Measurements from ENCODE around the gene CYBRD1.
A peak's percentile ranks its signal among the peaks of the same experiment; 100 is the strongest.

Gene CYBRD1, protein sequence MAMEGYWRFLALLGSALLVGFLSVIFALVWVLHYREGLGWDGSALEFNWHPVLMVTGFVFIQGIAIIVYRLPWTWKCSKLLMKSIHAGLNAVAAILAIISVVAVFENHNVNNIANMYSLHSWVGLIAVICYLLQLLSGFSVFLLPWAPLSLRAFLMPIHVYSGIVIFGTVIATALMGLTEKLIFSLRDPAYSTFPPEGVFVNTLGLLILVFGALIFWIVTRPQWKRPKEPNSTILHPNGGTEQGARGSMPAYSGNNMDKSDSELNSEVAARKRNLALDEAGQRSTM

DNA sequence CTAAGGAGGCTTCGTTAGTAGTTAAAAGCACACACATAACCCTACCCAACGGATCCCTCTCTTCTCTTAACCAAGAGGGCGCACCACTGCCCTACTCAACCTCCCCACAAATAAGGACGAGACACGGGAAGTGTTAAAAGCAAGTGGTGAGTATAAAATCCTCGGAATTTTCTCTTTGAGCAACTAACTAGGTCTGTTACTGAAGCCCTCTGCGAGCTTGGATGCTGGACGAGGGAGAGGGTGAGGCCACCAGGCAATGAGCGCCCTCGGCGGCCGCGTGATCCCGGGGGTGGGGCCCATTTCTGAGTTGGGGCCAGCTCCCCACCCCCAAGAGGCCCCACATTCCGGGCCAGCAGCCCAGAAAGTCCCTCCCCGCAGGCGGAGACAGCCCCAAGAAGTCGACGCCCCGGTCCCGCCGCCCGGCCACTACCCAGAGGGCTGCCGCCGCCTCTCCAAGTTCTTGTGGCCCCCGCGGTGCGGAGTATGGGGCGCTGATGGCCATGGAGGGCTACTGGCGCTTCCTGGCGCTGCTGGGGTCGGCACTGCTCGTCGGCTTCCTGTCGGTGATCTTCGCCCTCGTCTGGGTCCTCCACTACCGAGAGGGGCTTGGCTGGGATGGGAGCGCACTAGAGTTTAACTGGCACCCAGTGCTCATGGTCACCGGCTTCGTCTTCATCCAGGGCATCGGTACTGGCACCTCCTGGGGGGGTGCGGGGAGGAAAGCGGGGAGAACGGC is at the start of gene CYBRD1:
Gene CYBRD1, plus strand, starts transcription at position 423 of the 736 bp plus-strand sequence. Its CDS starts 72 bp downstream, at position 495.
- in situ Hi-C loops (cut with HindIII; ENCODE audit: low sequenced_read_pairs) = no loop called here
- peak within 1 kb of the TSS; percentile 79 for H3K4me3 ChIP-seq (ENCODE audit: low read depth, low read length)
- TF ChIP-seq, protein P1, sequence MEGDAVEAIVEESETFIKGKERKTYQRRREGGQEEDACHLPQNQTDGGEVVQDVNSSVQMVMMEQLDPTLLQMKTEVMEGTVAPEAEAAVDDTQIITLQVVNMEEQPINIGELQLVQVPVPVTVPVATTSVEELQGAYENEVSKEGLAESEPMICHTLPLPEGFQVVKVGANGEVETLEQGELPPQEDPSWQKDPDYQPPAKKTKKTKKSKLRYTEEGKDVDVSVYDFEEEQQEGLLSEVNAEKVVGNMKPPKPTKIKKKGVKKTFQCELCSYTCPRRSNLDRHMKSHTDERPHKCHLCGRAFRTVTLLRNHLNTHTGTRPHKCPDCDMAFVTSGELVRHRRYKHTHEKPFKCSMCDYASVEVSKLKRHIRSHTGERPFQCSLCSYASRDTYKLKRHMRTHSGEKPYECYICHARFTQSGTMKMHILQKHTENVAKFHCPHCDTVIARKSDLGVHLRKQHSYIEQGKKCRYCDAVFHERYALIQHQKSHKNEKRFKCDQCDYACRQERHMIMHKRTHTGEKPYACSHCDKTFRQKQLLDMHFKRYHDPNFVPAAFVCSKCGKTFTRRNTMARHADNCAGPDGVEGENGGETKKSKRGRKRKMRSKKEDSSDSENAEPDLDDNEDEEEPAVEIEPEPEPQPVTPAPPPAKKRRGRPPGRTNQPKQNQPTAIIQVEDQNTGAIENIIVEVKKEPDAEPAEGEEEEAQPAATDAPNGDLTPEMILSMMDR (IDR thresholded peaks at IDR 0.05; ENCODE audit: low read depth, low read length) = peak; percentile 16
- peak; percentile 83 for DNase-seq (ENCODE audit: low read depth, low spot score)

DNA sequence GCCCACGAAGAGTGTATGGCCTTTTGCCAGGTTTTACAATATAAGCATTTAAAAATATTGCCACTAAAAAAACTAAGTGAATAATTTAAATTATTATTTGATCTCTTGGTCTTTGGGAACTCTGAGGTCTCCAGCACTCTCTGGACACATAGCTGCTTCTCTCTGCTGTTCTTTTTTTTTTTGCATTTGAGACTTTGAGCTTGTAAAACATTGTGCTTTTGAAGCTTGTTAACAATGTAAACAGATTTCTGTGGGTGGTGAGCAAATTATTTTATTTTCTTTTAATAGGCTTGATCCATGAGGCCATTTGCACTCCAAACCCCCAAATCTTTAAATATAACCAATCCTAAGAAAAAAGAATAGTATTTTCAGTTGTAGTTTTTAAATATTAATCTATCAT is 46.3 kb upstream of the CYBRD1 start:
- in situ Hi-C loops (cut with HindIII; ENCODE audit: low sequenced_read_pairs) = no loop called here
- DNase-seq (ENCODE audit: low read depth, low spot score) = no peak
- H3K4me3 ChIP-seq (ENCODE audit: low read depth, low read length) = no peak overlapping the region
- TF ChIP-seq, protein P1 (IDR thresholded peaks at IDR 0.05; ENCODE audit: low read depth, low read length) = no peak

DNA sequence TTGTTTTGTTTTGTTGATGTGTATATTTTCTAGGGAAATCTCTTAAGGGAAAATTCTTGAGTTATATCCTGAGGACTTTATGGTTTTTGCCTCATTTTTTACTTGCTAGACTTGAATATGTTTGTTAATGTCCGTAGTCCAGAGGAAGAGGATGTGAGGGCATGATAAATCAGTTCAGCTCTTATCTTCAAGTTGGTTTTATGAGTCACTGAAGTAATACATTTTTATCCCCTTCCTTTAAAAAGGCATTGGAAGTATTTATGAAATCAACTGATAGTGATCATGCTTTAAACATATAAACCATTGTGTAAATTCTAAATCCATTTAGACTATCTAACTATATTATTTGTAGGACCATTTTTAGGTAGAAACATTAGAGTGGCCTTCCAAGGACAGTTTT is 43.9 kb upstream of the CYBRD1 start:
- no peak overlapping the region for H3K4me3 ChIP-seq (ENCODE audit: low read depth, low read length)
- peak; percentile 15 for DNase-seq (ENCODE audit: low read depth, low spot score)
- in situ Hi-C loops (cut with HindIII; ENCODE audit: low sequenced_read_pairs) = no loop called here
- TF ChIP-seq, protein P1 (IDR thresholded peaks at IDR 0.05; ENCODE audit: low read depth, low read length) = no peak

DNA sequence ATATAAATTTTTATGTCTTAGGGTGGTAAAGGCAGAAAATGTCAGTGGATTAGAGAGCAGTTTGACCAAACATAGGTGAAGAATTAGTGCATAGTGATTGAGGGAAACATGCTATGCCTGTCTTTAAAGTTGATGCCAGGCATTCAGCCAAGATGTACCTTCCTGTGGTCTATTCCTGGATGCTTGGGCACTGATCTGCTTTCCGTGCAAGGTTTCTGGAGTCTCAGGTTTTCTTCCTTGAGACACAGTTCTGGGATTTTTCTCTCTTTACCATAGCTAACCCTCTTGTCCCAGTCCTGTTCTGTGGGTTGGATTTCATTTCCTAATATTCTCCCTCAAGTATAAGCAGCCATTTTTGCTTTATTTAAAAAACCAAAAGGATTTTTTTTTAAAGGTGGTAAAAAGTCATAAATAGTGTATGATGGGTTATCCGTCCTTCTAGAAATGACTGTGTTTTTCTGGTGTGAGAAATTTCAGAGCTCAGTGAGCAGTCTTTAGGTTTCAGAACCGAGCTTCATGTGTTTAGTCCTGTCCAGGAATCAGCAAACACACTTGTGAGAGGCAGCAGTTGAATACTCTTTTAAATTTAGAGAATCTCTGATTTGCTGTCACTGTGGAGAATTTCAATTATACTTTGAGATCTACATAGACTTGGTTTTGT is 43.0 kb upstream of the CYBRD1 start:
- TF ChIP-seq, protein P1 (IDR thresholded peaks at IDR 0.05; ENCODE audit: low read depth, low read length) = no peak
- in situ Hi-C loops (cut with HindIII; ENCODE audit: low sequenced_read_pairs) = no loop called here
- peak; percentile 9 for DNase-seq (ENCODE audit: low read depth, low spot score)
- no peak overlapping the region for H3K4me3 ChIP-seq (ENCODE audit: low read depth, low read length)

DNA sequence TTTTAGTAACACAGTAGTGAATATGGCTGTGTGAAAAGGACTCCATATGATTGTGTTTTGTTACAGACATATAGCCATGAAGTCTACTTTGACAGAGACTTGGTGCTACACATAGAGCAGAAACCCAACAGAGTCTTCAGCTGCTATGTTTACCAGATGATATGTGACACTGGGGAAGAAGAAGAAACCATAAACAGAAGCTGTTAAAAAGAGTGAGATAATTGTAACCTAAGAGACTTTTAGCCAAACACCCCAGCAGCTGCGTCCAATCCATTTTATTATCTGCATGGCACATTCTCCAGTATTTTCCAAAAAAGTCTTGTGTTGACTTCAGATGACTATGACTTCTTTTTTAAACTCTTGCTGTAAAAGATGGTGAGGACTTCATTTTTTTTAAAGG is 41.4 kb upstream of the CYBRD1 start:
- TF ChIP-seq, protein P1 (IDR thresholded peaks at IDR 0.05; ENCODE audit: low read depth, low read length) = no peak
- no peak for DNase-seq (ENCODE audit: low read depth, low spot score)

DNA sequence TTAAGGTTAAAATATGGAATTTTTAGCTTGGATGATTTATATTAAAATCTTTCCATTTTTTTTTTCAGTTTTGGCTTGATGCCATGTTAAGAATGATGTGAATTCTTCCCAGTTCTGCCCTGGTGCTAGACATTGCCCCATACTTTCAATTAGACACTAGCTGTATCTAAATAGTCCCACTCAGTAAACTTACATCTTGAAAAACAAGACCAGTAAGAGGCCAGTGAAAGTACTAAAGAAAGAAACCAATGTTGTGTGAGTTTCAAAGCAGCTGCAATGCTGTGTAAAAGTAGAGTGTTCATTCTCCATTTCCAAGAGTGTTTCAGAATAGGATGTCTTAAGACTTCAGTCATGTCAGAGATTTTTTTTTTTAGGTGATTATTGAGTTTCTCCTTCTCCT is 40.0 kb upstream of the CYBRD1 start:
- no peak overlapping the region for H3K4me3 ChIP-seq (ENCODE audit: low read depth, low read length)
- DNase-seq (ENCODE audit: low read depth, low spot score) = no peak
- in situ Hi-C loops (cut with HindIII; ENCODE audit: low sequenced_read_pairs) = no loop called here
- TF ChIP-seq, protein P1 (IDR thresholded peaks at IDR 0.05; ENCODE audit: low read depth, low read length) = no peak

More for the DNA sequence above, 41.4 kb upstream of the CYBRD1 start:
- in situ Hi-C loops (cut with HindIII; ENCODE audit: low sequenced_read_pairs) = no loop called here
- H3K4me3 ChIP-seq (ENCODE audit: low read depth, low read length) = no peak overlapping the region
